OCI-LY1 (cell line): Measurements from ENCODE around the gene ANO6.

Experiments used
- EZH2 ChIP-seq: fragments of 200-600 bp; sonication (generic), shearing (Covaris generic); IDR thresholded peaks from 2 replicates; pipeline ENCODE4 v1.8.0; 2017; ENCODE audit warnings: borderline replicate concordance, mixed run types, mild to moderate bottlenecking, antibody characterized with exemption, low read length, moderate library complexity, mixed read lengths
- TF ChIP-seq, protein P1 (sequence below): fragments of 200-600 bp; sonication (generic), shearing (Covaris generic); IDR thresholded peaks from 2 replicates; pipeline ENCODE4 v1.5.1; 2017; ENCODE audit warnings: mild to moderate bottlenecking, antibody characterized with exemption, low read length, moderate library complexity, mixed read lengths

DNA sequence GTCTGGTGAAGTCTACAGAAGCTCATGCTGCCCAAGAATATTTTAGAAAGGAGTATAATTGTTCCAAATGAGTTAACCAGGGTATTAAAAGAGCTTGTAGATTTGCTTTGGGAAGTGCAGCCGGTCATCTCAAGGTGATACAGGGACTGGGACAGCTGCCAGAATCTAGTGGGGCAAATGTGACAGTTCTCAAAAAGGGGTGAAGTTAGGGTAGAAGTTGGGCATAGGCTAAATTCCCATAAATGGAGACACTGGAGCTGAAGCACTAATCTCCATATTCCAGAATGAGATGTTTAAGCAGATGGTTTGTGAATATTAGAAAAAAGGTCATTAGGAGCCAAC, 94.7 kb downstream of the ANO6 start:
- TF ChIP-seq, protein P1, sequence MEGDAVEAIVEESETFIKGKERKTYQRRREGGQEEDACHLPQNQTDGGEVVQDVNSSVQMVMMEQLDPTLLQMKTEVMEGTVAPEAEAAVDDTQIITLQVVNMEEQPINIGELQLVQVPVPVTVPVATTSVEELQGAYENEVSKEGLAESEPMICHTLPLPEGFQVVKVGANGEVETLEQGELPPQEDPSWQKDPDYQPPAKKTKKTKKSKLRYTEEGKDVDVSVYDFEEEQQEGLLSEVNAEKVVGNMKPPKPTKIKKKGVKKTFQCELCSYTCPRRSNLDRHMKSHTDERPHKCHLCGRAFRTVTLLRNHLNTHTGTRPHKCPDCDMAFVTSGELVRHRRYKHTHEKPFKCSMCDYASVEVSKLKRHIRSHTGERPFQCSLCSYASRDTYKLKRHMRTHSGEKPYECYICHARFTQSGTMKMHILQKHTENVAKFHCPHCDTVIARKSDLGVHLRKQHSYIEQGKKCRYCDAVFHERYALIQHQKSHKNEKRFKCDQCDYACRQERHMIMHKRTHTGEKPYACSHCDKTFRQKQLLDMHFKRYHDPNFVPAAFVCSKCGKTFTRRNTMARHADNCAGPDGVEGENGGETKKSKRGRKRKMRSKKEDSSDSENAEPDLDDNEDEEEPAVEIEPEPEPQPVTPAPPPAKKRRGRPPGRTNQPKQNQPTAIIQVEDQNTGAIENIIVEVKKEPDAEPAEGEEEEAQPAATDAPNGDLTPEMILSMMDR: no peak
- TF ChIP-seq EZH2: no peak
